ENCODE measurements around the gene ARPC1A.
"Not testable (repeated sequence)": the region's sequence is repeated elsewhere in the genome, so short reads cannot be mapped to it uniquely, and the experiment has no call there.

ARPC1A gene

DNA sequence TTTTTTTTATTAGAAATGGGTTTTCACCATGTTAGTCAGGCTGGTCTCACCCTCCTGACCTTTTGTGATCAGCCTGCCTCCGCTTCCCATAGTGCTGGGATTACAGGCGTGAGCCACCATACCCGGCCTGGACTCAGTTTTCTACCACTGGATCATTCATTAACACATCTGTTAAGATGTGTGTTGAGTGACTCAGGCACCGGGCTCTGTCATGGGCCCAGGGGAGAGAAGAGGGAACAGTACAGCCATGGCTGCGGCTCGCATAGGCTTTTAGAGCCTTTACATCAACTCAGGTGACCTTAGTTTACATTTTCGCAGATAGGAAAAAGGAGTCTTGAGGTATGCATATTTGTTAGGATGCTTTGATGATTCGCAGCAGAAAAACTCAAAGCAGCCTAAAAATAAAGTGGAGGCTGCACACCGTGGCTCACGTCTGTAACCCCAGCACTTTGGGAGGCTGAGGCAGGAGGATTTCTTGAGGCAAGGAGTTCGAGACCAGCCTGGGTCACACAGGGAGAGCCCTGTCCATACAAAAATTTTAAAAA is 45.8 kb downstream of the ARPC1A start:
- DNase-seq (ENCODE audit: low read depth): peak; percentile 25

GRCh38 chr7:99372275-99373090 is 46.8 kb downstream of the ARPC1A start:
- DNase-seq (ENCODE audit: low read depth): peak; percentile 82

- DNase-seq (ENCODE audit: low read depth): no peak
These were observed 47.7 kb downstream of the ARPC1A start for GRCh38 chr7:99373091-99374066.

DNA sequence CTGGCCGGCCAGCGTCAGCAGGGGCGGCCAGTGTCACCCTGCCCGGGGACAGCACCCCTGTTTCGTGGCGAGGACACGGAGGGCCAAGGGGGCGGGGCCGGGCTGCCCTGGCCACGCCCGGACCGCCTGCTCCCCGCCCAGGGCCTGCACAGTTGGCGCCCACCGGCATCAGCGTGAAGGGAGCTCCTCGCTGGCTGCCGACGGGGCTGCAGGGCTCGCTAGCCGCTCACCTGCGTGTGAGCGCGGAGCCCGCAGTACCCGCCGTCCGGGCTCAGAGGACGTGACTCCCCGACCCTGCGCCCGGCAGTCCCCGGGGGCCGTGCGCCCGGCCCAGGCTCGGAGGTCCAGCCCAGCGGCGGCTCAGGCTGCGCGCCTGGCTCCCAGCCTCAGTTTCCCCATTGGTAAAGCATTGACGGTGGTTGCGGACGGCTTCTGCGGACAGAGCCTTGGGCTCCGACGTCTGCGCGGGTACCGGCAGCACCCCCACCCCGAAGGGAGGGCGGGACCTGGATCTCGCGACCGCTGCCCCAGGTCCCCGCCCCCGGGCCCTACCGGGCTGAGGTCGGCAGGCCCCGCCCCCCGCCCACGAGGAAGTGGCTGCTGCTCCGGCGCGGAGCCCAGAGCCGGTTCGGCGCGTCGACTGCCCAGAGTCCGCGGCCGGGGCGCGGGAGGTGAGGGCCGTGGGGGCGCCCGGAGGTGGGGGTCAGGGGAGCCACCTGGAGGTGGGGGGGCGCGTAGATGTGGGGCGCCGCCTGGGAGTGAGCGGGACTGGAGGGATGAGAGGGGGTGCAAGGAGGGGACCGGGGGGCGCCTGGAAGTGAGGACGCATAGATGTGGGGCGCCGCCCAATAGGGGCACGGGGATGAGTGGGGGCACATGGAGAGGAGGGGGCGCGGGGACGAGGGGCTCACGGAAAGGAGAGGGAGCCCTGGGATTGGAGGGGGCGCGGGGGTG is 48.7 kb downstream of the ARPC1A start, which contains the start of gene ARPC1B:
TSS of gene ARPC1B (plus strand) at position 620 of the 954 bp plus-strand sequence. CDS start 10,985 bp downstream, outside the sequence.
- peak; percentile 80 for DNase-seq (ENCODE audit: low read depth)

DNA sequence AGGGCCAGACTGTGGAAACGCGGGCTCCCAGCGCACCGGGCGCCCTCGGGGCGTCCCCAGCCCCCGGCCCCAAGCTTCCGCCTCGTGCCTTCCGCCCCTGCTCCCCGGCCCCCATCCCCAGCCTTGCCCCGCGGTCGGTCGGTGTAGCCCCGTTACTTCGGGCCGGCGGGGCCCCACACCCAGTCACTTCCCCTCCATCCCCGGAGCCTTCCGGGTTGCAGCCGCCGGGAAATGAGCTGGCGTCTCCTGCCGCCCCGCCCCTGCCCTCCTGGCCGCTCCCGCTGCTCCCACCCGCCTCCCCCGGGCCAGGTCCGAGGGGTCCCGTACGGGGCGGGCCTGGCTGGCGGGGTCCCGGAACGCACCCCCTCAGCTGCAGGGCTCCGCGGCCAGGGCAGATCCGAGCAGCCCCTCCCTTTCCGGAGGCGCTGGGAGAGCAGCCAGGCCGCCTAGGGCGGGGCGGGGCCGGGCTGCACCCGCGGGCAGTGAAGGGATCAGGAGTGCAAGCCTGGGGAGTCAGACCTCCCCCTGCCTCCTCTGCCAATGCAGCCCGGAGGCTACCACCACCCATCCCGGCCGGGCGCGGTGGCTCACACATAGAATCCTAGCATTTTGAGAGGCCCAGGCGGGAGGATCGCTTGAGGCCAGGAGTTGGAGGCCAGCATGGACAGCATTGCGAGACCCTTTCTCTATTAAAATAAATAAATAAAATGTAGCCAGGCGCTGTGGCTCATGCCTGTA is 49.5 kb downstream of the ARPC1A start:
- DNase-seq (ENCODE audit: low read depth): peak; percentile 79

DNA sequence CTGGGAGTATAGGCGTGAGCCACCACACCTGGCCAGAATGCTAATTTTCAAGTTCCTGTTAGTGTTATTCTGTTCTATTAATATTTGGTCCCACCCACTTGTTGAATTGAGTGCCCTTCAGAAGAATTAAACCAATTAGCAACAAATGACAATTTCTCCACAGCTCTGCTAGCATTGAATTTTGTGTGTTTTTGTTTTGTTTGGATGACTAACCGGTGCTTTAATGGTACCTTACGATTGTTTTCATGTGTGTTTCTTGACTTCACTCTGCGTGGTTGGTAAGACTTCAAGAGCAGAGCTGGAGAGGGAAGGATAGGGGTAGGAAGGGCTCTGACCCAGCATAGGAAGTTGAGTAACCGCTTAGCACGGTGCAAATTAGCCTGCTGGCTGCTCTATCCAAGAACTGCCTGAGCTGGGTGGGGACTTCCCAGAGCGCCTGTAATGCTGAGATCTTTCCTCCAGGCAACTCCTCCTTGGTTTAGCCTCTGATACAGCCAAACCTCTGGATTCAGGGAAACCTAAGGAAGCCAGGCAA is 53.4 kb downstream of the ARPC1A start:
- DNase-seq (ENCODE audit: low read depth): peak; percentile 93

DNA sequence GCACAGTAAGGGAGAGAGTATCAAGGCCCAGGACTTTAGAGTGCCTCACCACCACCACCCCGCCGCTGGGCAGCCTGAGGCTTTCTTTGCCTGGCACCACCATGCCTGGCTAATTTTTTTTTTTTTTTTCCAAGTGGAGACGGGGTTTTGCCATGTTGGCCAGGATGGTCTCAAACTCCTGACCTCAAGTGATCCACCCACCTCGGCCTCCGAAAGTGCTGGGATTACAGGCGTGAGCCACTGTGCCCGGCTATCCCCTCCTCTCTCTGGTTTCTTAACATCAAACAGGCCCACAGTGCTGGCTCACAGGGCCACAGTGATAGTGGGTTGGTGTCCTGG is 54.0 kb downstream of the ARPC1A start:
- not testable (repeated sequence) for DNase-seq (ENCODE audit: low read depth)

DNA sequence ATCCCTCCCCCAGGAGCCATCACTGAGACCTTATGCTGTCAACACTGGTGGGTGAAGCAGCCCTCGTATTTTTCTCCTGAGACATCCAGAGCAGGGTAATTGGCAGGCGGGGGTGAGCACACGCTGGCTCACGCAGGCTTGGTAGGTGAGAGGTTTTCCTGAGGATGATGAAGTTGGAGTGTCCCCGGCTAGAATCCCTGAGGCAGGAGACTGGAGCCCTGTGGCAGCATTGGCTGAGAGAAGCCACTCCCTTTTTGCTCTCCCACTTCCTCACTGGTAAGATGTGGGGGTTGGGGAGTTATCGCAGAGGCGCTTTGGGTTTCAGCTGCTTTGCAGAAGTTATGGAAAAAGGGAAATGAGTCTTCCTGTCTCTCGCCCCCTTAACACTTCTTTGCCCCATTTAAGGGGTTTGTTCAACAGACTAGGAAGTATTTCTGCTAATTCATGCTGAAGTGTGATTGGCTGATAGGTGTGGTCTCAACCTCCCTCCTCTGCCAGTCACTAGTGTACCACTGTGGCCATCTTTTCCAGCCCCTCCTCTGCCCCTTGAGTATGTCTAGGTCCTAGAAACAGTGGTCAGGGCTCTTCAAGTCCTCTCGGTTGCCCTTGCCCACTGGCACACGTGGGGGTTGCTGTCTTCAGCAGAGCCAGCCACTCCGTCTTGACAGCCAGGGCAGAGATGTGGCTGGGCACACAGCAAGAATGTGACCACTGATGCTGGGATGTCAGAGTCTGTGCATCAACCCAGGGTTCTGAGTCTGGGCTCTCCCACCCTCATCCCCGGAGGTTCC is 54.5 kb downstream of the ARPC1A start:
- peak; percentile 57 for DNase-seq (ENCODE audit: low read depth)

DNA sequence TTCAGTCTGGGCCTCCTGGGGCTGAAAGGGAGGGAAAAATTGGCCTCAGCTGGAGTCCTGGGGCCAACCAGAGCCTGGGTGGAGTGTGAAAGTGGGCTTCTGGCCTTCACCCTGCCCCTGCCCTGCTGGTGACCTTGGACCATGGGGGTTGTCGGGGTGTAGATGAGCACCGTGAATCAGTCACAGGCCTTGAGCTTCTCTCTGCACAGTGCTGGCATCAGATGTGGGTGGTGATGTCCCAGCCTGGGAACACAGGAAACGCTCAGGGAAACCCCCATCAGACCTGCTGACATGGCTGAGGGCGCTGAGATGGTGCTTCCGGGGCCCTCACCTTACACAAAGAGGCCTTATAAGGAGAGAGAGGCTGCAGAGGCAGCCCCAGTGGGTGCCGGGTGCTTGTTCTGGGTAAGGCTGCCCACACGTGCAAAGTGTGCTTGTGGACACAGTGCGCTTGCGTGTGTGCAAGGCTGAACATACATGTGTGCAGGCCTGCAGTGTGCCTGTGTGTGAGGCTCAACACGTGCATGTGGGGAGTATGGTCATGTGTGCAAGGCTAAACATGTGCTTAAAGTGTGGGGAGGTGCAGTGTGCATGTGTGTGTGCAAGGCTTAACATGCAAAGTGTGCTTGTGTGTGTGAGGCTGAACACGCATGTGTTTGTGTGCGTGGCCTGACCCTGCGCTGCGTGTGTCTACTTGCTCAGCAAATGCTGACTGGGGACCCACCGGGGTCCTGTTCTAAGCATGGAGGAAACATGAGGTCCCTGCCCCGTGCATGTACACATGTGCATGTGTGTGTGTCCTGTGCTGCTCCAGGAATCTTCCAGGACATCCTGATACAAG is 55.3 kb downstream of the ARPC1A start:
- no peak for DNase-seq (ENCODE audit: low read depth)

GRCh38 chr7:99381664-99382075 is 56.0 kb downstream of the ARPC1A start:
- DNase-seq (ENCODE audit: low read depth): no peak

DNA sequence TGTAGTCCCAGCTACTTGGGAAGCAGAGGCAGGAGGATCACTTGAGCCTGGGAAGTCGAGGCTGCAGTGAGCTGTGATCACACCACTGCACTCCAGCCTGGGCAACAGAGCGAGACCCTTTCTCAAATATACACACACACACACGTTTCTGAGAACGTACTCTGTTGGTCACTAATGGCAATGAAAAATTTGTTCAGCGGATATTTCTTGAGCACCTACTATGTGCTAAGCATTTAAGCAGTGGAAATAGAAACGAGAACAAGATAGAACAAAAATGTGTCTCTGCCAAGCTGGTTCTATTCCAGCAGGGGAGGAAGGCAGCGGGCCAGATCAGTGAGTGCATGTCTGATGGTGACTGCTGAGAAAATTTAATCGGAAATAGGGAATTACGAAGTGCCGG is 57.5 kb downstream of the ARPC1A start:
- DNase-seq (ENCODE audit: low read depth): no peak

- no peak for DNase-seq (ENCODE audit: low read depth)
These were observed 58.2 kb downstream of the ARPC1A start for GRCh38 chr7:99383791-99384370.

DNA sequence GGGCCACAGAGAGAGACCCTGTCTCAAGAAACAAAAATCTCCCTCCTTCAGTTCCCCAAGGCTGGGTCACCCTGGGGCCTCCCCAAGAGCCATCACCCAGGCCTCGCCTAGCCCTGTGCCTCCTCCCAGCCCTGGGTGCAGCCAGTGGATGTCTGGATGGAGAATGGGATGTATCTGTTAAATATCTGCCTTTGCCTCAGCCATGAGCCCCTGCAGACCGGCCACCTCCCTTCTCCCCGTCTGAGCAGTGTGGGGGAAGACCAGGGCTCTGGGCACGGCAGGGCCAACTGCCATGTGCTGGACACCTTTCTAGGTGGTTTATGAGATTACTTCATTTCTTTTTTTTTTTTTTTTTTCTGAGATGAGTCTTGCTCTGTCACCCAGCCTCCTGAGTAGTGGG is 58.8 kb downstream of the ARPC1A start:
- no peak for DNase-seq (ENCODE audit: low read depth)

DNA sequence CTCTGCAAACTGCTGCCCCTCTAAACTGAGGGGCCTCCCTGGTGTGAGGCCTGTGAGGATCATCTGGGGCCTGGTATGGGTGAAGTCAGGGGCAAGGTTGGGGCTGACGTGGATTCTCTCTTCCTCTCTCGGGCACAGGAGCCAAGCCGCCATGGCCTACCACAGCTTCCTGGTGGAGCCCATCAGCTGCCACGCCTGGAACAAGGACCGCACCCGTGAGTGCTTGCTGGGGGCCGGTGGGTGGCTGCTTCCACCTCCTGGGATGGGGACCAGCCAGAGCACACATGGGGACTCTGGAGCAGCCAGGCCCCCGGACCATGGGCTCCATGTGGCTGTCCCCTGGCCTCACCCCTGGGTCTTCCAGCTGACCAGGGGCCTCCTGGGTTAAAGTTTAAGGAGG is 59.9 kb downstream of the ARPC1A start:
- DNase-seq (ENCODE audit: low read depth): no peak

DNA sequence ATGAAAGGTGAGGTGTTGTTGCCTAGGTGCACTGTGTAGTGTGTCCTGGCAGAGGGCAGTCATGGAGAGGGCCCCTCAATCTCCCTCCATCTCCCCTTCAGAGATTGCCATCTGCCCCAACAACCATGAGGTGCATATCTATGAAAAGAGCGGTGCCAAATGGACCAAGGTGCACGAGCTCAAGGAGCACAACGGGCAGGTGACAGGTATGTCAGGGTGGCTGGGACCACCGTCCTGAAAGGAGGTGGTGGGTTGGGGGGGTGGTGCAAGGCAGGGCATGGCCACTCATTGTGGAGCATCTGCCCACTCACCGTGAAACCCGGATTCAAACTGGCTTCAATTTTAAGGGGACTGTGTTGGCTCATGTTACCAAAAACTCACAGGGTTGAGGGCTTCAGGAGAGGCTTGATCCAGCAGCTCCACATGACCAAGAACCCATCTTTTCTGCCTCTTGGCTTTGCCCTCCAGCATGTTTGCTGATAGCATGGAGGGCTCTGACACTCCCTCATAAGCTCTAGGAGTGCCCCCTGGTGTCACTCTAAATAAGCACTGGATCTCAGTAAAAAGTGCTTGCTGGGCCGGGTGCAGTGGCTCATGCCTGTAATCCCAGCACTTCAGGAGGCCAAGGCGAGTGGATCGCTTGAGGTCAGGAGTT is 61.0 kb downstream of the ARPC1A start:
- DNase-seq (ENCODE audit: low read depth): peak; percentile 62

GRCh38 chr7:99387239-99387635 is 61.5 kb downstream of the ARPC1A start:
- DNase-seq (ENCODE audit: low read depth): not testable (repeated sequence)

- no peak for DNase-seq (ENCODE audit: low read depth)
These were observed 62.2 kb downstream of the ARPC1A start for GRCh38 chr7:99387912-99388311.

- DNase-seq (ENCODE audit: low read depth): no peak
These were observed 64.1 kb downstream of the ARPC1A start for GRCh38 chr7:99389772-99390171.
